Cardiac fibroblast (primary cell): Measurements from ENCODE around the gene REL.

Source experiments
- DNase-seq, 2 donors: peaks; one replicate each; pipeline versions ENCODE4 v3.0.0 to v3.0.0-alpha.2; 2010; ENCODE audit warnings: low read depth in 2 of 2
- H3K4me3 ChIP-seq, 2 donors: replicated peaks in 1 of 2; 1 replicate in 1 of 2; 2 replicates in 1 of 2; pipeline ENCODE4 v1.5.1; 2011; ENCODE audit warnings: low read depth in 2 of 2, low read length in 2 of 2, mild to moderate bottlenecking in 2 of 2, moderate library complexity in 1 of 2
- CTCF ChIP-seq: IDR thresholded peaks from one replicate; pipeline ENCODE4 v1.5.1; 2011; ENCODE audit warnings: low read depth, mild to moderate bottlenecking, low read length, inconsistent platforms

REL gene

DNA sequence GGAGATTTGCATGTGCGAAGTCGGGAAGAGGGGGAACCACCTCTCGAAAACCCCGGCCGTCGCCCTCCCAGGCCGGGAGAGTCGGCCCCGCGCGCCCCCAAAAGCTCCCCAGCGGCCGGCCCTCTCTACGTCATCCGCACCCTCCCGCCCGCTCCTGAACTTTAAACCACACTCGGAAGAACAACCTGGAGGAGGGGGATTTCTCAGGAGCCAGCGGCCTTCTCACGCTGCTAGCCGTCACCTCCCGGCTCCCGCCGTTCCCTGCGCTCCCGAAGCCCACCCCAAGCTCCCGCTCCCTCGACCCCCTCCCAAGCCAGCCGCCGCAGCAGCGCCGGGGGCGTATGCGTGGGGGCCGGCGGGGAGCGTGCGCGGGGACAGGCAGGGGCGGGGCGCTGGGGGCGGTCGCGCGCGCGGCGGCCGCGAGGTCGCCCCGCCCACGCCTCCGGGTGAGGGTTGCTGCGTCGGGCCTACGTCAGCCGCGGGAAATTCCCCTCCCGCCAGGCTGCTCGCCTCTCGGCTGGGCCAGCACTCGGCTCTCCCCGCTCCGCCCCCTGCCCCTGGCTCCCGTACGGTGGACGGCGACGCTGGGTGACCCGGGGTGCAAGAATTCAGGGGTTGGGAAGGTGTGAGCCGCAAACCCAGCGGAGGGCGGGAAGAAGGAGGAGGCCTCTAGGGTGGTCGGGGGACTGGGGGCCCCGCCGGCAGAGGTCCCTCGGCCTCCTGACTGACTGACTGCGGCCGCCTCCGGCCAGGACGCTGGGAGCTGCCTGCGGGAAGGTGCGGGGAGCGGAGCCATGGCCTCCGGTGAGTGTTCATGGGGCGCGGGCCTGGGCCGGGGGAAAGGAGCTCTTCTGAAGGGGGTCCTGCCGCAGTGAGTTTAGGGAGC is at the start of gene REL:
REL (plus strand) TSS at position 528 of the 886 bp plus-strand sequence; CDS start at position 795, 267 bp downstream.
- H3K4me3 ChIP-seq: peak within 1 kb of the TSS; percentile 63 to 74
- no peak for TF ChIP-seq CTCF

DNA sequence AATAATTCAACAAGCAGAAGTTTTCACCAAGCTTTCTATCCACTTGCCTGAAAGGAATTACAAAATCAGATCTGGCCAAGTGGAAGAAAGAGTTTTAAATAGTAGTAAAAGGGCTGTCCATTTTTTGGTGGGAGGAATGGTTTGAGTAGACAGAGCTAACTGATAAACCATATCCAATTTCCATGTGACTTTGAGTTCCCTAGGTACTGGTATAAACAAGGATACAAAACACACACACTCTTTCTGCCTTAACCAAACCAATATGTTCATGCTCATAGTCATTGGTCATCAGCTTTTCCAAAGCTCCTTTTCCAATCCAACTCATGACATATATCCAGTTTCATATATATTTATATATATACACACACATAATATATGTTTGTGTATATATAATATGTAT is 49.5 kb upstream of the REL start:
- DNase-seq: no peak
- H3K4me3 ChIP-seq: no peak overlapping the region
- no peak for TF ChIP-seq CTCF

More for the DNA sequence above, at the start of gene REL:
- DNase-seq: peak; percentile 87 to 95

DNA sequence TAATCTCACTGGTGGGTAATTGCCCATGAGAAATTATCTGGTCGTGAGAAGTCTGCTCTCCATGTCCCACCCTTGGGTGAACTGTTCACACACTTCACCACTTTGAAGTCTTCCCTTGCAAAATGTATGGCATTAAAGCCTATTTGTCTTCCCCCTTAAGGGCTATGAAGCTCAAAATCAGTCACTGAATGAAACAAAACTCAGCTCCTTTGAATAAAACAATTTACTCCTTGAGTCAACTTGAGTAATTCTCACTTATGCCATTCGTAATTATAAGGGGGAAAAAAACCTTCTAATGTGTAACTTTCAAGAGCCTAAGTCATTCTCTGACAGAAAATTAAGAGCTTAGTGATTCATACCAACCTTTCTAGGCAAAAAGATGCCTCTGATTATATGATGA is 48.8 kb upstream of the REL start:
- DNase-seq: no peak
- TF ChIP-seq CTCF: no peak
- H3K4me3 ChIP-seq: no peak overlapping the region

- no peak overlapping the region for H3K4me3 ChIP-seq
- no peak for TF ChIP-seq CTCF
- DNase-seq: peak in 1 of 2 donors; percentile 15
These were observed 47.1 kb upstream of the REL start for GRCh38 chr2:60834270-60834717.

GRCh38 chr2:60836491-60836890 is 44.9 kb upstream of the REL start:
- no peak overlapping the region for H3K4me3 ChIP-seq
- DNase-seq: no peak
- no peak for TF ChIP-seq CTCF

DNA sequence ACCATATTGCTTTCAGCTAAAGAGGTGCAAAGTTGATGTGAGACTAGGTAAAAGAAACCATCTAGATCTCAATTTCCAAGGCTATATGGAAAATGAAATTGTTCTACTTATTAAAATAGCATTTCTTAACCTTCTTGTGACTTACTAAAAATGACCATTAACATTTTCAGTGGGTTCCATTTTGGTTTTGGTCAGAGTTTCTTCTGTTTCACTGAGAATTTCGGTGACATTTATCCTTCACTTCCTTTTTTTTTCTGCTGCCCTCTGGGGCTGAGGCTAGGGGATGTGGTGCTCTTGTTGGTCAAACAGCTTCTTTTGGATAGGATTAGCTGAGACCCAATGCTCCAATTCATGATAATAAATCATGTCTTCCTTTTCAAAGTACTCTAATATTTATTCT is 44.3 kb upstream of the REL start:
- no peak for TF ChIP-seq CTCF
- no peak for DNase-seq
- H3K4me3 ChIP-seq: no peak overlapping the region
